ENCODE measurements around the gene TMTC4. TPM values are rescaled to one million over a fixed set of nuclear protein-coding genes. Genes with fewer than 3 reads are reported as not detected.

TMTC4 gene
- total RNA-seq, 1 experiment from 2014 or later, result 15.1 TPM

DNA sequence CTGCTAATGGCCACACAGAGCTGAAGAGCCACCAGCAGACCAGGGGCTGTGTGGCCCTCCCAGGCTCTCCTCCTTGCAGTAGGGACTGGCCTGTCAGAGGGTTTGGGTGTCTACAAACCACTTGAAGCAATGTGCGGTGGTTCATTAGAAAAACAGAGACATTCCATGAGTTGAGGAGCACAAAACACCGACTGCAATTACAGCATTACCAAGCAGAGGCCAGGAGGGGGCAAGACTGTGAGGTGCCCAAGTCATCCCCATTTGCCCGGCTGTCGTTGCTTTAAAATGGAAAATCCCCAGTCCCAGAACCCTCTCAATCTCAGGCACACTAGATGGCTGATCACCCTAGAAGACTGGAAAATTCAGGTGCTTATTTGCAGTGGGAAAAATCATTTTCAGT is 15.0 kb downstream of the TMTC4 start:
- H3K27me3 ChIP-seq (ENCODE audit: low read length), result no peaks in the 10 kb centered on the region
- no peaks in the 10 kb centered on the region for H3K9me2 ChIP-seq (replicated peaks; ENCODE audit: low read length)
- TF ChIP-seq EZH2 (IDR thresholded peaks at IDR 0.05; ENCODE audit: low read length, unreplicated experiment) (no peak), EZH2phosphoT487 (IDR thresholded peaks at IDR 0.05; ENCODE audit: borderline replicate concordance, low read length) (no peak)
- TF ChIP-seq, protein P1, sequence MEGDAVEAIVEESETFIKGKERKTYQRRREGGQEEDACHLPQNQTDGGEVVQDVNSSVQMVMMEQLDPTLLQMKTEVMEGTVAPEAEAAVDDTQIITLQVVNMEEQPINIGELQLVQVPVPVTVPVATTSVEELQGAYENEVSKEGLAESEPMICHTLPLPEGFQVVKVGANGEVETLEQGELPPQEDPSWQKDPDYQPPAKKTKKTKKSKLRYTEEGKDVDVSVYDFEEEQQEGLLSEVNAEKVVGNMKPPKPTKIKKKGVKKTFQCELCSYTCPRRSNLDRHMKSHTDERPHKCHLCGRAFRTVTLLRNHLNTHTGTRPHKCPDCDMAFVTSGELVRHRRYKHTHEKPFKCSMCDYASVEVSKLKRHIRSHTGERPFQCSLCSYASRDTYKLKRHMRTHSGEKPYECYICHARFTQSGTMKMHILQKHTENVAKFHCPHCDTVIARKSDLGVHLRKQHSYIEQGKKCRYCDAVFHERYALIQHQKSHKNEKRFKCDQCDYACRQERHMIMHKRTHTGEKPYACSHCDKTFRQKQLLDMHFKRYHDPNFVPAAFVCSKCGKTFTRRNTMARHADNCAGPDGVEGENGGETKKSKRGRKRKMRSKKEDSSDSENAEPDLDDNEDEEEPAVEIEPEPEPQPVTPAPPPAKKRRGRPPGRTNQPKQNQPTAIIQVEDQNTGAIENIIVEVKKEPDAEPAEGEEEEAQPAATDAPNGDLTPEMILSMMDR (conservative IDR thresholded peaks at IDR 0.05; ENCODE audit: low read depth, low read length), result no peak
- ChIA-PET POLR2A (ENCODE audit: unreplicated experiment) (no interaction called here), CTCF (no interaction called here)
- intact Hi-C loops (cut with micrococcal nuclease), result no loop called here
- no peak overlapping the region for H3K27ac ChIP-seq (ENCODE audit: low read length)
- H3K4me1 ChIP-seq (ENCODE audit: insufficient read depth, low read length), result no peaks in the 10 kb centered on the region
- H3K79me2 ChIP-seq (ENCODE audit: low read length), result no peaks in the 10 kb centered on the region
- DNase-seq (no peak), ATAC-seq (no peak)
- H3K9me3 ChIP-seq (ENCODE audit: low read length), result no peaks in the 10 kb centered on the region
- no peaks in the 10 kb centered on the region; the same call in 1 of the 2 replicates for H3K36me3 ChIP-seq (ENCODE audit: low read depth, low read length)
- BruUV-seq (replicated peaks), result no TSS peak
- no peak overlapping the region for H3K4me3 ChIP-seq (ENCODE audit: low read length)
- H3K4me2 ChIP-seq (ENCODE audit: low read length), result no peak overlapping the region
- no peaks in the 10 kb centered on the region for H3F3A ChIP-seq (ENCODE audit: low read length, unreplicated experiment)
- H2AFZ ChIP-seq (ENCODE audit: low read length), result no peak overlapping the region
- no peaks in the 10 kb centered on the region for H4K20me1 ChIP-seq (ENCODE audit: low read length)
- H3K9ac ChIP-seq (ENCODE audit: low read length), result no peak overlapping the region

DNA sequence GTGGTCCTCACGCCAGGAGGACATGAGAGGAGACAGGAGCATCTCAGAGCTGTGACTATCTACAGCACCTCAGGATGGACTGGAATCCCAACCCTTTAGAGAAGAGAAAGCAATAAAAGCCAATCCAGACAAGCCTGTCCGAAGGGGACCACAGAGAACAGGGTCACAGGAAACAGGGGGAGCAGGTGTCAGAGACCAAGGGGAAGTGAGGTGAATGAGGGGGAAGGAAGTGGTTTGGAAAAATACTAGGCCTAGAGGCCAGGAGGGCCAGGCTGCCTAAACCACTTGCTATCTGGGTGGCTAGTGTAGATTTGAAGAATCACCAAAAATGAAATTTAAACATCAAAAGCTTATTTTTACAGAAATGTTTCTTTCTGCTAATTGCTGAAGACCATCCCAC is 16.2 kb downstream of the TMTC4 start:
- no peak overlapping the region for H3K27ac ChIP-seq (ENCODE audit: low read length)
- H3K4me2 ChIP-seq (ENCODE audit: low read length), result no peak overlapping the region
- no peaks in the 10 kb centered on the region for H3K79me2 ChIP-seq (ENCODE audit: low read length)
- intact Hi-C loops (cut with micrococcal nuclease), result no loop called here
- H3K27me3 ChIP-seq (ENCODE audit: low read length), result no peaks in the 10 kb centered on the region
- no peaks in the 10 kb centered on the region for H3K9me3 ChIP-seq (ENCODE audit: low read length)
- ATAC-seq (no peak), DNase-seq (no peak)
- H2AFZ ChIP-seq (ENCODE audit: low read length), result no peak overlapping the region
- no peak overlapping the region for H3K4me3 ChIP-seq (ENCODE audit: low read length)
- no peaks in the 10 kb centered on the region for H4K20me1 ChIP-seq (ENCODE audit: low read length)
- POLR2A ChIA-PET (ENCODE audit: unreplicated experiment), result no interaction called here
- H3K36me3 ChIP-seq (ENCODE audit: low read depth, low read length), result no peaks in the 10 kb centered on the region
- TF ChIP-seq, protein P1 (conservative IDR thresholded peaks at IDR 0.05; ENCODE audit: low read depth, low read length), result no peak
- no peak for TF ChIP-seq EZH2phosphoT487 (IDR thresholded peaks at IDR 0.05; ENCODE audit: borderline replicate concordance, low read length)
- TF ChIP-seq EZH2 (IDR thresholded peaks at IDR 0.05; ENCODE audit: low read length, unreplicated experiment), result no peak
- H3K9me2 ChIP-seq (replicated peaks; ENCODE audit: low read length), result no peaks in the 10 kb centered on the region
- H3K9ac ChIP-seq (ENCODE audit: low read length), result no peak overlapping the region
- BruUV-seq (replicated peaks), result no TSS peak
- H3F3A ChIP-seq (ENCODE audit: low read length, unreplicated experiment), result no peaks in the 10 kb centered on the region
- no peaks in the 10 kb centered on the region for H3K4me1 ChIP-seq (ENCODE audit: insufficient read depth, low read length)
- CTCF ChIA-PET, result no interaction called here

DNA sequence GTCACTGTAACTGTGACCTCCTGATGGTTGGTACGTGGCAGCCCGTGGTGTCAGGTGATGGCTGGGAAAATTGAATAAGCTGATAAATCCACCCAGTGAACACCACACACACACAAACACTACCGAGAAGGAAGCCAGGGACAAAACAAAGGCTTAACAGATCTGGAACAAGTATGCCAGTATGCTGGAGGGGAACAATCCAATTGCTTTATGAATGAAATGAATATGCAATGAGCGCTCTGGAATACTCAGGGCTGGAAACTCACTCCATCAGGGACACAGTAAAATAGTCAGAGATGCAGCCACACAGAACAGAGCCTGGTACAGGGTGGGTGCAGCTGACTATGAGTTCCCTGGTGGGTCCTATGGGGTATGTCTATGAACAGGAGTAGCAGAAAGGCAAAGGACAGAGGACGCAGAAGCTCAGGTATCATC is 16.7 kb downstream of the TMTC4 start:
- H3K4me2 ChIP-seq (ENCODE audit: low read length), result no peak overlapping the region
- H2AFZ ChIP-seq (ENCODE audit: low read length), result no peak overlapping the region
- no peaks in the 10 kb centered on the region for H3K27me3 ChIP-seq (ENCODE audit: low read length)
- no peaks in the 10 kb centered on the region for H3K9me3 ChIP-seq (ENCODE audit: low read length)
- intact Hi-C loops (cut with micrococcal nuclease), result no loop called here
- CTCF ChIA-PET, result interaction anchor here (0.5 kb wide), 1 partner anchor 17 kb away, joined by 3 read pairs; the partner anchor contains the start of gene TMTC4
- no peak overlapping the region for H3K27ac ChIP-seq (ENCODE audit: low read length)
- POLR2A ChIA-PET (ENCODE audit: unreplicated experiment), result no interaction called here
- H3K9me2 ChIP-seq (replicated peaks; ENCODE audit: low read length), result no peaks in the 10 kb centered on the region
- DNase-seq (no peak), ATAC-seq (no peak)
- TF ChIP-seq EZH2 (IDR thresholded peaks at IDR 0.05; ENCODE audit: low read length, unreplicated experiment) (no peak), EZH2phosphoT487 (IDR thresholded peaks at IDR 0.05; ENCODE audit: borderline replicate concordance, low read length) (no peak)
- TF ChIP-seq, protein P1 (conservative IDR thresholded peaks at IDR 0.05; ENCODE audit: low read depth, low read length), result no peak
- no peak overlapping the region for H3K9ac ChIP-seq (ENCODE audit: low read length)
- H3K4me1 ChIP-seq (ENCODE audit: insufficient read depth, low read length), result no peaks in the 10 kb centered on the region
- H4K20me1 ChIP-seq (ENCODE audit: low read length), result no peaks in the 10 kb centered on the region
- BruUV-seq (replicated peaks), result no TSS peak
- H3K4me3 ChIP-seq (ENCODE audit: low read length), result no peak overlapping the region
- no peaks in the 10 kb centered on the region for H3K36me3 ChIP-seq (ENCODE audit: low read depth, low read length)
- no peaks in the 10 kb centered on the region for H3K79me2 ChIP-seq (ENCODE audit: low read length)
- H3F3A ChIP-seq (ENCODE audit: low read length, unreplicated experiment), result no peaks in the 10 kb centered on the region

Measured in PC-3 (cell line).